Fibroblast of skin of right biceps (primary cell): ENCODE measurements around the gene DEPP1.
A peak's percentile ranks its signal among the peaks of the same experiment; 100 is the strongest.

Experiments
- DNase-seq: peaks from one replicate; pipeline ENCODE4 v3.0.0-alpha.2; 2013

The DEPP1 gene

DNA sequence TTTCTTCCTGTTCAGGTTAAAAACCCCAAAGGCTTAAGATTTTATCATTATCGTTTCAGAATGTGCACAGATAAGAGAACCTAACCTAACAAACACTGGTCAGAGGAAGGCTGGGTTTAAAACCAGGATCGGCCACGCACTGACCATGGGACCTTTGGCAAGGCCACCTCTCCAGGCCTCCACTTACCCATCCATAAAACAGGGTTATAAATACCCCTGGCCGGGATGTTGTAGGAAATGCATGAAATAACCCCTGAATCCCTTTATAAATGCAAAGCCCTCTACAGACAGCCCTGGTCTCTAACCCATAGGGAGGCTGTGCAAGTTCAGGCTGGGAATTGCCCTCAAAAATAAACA is 418 bp downstream of the DEPP1 start:
- DNase-seq = no peak

DNA sequence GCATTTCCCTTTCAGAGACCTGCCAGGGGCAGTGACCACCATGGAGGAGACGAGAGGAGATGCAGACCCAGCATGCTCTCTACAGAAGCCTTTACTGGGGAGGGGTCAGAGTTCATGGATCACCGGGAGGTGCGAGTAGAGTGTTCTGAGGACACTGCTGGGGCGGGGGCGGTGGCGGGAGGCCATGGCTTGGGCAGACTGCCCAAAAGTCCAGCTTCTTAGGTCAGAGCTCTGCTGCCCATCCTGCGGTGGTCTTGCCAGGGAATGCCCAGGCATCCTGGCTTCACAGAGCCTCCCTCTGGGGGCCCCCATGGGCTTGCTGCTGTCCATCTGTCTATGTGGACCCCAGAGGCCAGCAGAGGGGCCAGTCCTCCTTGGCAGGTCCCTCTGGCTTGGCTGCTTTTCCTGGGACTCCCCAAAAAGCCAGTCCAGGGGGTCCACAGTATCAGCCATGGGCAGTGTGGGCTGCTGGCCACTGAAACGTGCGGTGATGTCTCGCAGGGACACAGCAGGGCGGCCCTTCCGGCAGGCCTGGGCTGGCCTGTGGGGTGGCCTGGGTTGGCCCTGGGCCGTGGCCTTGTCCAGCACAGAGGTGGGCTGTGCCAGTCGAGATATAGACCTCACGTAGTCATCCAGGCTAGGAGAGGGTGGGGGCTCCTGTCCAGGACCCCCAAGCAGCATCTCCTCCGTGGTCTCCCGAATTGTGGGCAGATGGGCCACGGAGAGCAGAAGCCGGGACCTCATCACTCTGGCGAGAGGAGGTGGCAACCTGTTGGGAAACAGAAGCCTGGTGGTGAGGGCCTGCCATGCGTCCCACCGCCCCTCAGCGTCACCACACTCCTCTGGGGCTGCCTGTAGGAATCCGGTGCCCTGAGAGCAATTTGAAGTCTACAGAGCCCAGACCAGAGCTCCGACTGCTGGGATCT is 1.1 kb downstream of the DEPP1 start:
- DNase-seq = no peak

DNA sequence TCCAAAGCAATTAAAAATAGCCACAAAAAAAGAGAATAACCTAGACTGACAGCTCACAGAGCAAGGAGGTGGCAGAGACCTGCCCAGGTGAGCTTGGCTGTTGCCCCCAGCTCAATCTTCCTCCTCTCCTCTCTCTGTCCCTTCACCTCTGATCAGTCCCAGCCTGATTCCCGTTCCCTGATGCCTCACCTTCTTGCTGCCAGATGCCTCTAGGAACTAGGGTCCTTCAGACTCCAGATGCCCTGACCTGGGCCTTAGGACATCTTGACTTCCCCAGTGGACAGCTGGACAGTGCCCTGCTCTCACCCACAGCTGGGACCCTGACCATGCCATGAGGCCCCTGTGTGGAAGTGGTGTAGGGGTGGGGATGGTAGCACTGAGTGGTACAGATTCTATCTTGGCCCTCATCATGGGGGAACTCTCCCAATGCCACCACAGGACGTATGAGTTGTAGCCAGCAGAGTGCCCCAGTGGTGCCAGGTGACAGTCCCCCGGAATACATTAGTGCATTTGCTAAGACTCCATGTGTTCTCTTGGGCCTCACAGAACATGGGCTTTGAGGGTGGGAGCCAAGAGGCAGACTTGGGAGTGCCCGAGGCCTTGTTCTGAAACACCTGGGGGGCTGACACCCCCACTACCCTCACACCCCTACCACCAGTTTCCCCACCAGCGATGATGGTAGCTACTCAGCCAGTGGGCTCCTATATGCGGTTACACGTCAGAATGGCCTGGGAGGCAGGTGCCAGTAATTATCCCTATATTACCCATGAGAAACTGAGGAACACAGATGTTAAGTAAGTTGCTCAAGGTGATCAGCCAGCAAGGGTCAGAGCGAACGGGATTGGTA is 2.0 kb downstream of the DEPP1 start:
- no peak for DNase-seq

DNA sequence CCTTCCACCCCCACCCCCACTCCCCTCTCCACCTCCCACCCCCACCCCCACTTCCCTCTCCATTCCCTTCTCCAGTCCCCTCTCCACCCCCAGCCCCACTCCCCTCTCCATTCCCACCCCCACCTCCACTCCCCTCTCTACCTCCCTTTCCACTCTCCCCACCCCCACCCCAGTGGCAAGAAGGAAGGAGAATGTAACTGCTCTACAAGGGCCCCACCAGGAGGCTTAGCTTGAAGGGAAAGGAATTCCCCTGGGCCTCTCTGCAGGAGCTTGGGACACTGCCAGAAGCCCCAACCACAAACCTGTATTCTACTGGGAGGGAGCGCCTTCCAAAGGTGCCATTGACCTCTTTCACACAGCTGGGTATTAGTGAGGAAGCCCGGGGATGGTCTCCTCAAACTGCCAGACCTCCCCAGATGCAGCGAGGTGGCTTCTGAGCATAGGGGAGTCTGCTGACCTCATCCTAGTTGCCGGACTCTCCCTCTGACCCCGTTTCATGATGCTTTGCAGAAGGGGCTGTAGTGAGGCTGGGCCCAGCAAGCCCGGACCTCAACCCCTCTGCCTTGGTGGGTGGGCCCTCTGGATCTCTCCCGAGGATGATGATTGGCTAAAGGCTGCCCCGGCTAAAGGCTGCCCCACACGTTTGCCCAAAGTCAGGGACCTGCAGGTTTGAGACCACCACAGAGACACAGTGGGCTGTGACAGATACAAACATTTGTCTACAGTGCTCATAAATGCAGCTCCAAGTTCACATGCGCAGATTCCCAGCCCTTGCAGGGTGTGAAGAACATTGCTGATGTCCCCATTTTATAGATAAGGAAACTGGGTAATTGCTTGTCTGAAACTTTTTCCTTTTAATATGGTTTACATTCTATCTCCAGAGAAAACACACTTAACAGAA is 2.9 kb downstream of the DEPP1 start:
- DNase-seq = peak; percentile 75

DNA sequence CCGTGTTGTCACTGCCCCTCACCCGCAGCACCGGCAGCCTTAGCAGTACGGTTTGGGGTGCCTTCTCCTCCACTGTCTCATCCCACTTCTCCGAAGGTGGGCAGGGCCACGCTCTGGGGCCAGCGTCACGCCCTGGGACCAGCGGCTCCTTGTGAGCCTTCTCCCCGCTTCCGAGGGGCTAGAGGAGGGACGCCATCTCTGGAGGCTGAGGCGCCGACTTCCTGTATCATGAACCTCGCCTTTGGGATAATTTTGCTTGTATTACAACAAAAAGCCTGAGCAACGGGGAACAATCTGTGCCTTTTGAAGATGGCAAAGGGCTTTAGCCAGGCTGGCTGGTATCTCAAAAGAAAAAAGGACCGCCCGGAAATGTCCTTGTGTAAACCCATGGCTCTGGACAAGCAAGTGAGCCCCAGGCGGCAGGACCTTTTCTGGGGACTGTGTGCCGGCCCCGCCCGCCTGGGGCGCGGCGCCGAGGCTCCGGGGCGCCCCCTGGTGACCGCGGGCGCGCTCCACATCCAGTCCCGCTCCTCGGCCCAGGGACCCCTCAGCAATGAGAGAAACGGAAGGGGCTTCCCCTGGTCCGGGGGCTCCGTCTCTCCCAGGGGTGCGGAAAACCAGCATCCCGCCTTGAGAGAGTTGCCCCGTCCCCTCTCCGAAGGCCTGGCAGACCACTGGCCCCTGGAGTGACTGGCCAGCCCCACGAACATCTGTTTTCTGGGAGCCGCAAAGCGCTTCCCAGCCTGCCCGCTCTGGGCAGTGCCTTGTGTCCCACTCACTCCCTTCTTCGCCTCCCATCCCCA is 3.8 kb downstream of the DEPP1 start:
- DNase-seq = peak; percentile 59

DNA sequence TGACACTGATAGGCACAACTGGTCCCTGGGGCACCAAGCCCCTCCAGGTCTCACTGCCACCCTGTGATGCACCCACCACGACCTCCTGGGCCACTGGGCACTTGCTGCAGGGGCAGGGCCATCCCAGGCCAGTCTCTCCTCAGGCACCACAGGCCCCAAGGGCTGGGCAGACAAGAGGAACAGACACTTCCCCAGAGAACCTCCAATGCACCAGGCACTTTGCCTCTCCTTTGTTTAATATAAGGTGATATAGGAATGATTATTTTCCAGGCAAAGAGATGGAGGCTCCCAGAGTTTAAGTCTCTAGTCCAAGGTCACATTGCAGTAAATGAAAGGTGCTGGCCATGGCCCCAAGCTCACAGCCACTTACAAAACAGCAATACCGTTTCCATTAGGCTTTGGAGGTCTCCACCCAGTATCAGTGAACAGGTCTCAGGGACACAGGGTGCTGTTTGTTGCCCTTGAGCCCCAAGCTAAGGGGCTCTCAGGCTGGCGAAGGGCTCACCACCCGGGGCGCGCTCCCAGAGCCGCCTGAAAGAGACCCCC is 4.5 kb downstream of the DEPP1 start:
- DNase-seq = no peak

DNA sequence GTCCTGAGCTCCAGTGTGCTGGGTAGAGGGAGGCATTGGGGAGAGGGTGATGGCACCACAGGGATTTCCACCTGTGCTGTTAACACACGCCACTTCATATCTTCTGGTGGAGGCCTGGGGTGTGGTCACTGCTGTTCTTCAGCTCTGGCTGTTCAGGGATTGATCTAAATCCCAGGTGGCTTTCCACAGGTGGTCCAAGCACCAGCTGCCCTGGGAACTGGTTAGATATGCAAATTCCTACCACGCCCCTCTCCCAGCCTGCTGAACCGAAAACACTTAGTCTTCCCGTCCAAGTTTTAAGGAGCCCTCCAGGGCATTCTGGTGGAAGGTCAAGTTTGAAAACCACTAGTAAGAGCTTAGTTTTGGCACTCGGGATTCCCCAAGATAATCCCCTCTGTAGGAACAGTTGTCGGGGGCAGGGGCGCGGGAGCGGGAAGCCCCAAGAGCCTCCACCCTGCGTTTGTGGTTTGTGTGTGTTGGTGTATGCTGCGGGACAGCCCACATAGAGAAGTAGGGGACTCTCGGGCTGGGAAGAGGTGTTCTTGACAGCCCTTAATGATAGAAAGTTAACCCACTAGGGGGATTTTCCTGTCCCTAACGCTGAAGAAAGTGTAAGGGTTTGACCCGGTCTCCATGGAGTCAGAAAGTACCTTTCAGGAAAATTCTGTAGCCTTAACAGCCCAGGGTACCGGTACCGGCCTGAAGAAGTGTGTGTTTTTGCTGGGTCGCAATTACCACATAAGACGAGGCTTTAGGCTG is 5.1 kb downstream of the DEPP1 start:
- DNase-seq = no peak

DNA sequence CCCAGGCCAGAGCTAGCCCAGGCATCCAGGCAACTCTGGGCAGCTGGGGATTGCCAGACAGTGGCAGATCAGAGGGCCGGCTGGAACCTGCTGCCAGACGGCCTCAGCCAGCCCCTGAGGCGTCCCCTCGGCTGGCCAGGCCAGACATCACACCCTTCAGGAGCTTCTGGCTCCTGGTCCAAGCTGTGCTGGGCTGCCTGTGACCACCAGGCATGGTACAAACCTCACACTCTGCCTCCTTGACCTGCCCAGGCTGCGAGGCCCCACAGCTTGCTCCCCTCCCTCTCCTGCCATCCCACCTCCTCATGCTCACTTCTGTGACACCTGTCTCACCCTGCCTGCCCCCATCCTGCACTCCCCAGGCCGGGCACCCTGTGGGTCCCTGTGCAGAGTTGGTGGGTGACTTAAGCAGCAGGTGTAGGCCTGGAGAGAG is 5.7 kb downstream of the DEPP1 start:
- no peak for DNase-seq

DNA sequence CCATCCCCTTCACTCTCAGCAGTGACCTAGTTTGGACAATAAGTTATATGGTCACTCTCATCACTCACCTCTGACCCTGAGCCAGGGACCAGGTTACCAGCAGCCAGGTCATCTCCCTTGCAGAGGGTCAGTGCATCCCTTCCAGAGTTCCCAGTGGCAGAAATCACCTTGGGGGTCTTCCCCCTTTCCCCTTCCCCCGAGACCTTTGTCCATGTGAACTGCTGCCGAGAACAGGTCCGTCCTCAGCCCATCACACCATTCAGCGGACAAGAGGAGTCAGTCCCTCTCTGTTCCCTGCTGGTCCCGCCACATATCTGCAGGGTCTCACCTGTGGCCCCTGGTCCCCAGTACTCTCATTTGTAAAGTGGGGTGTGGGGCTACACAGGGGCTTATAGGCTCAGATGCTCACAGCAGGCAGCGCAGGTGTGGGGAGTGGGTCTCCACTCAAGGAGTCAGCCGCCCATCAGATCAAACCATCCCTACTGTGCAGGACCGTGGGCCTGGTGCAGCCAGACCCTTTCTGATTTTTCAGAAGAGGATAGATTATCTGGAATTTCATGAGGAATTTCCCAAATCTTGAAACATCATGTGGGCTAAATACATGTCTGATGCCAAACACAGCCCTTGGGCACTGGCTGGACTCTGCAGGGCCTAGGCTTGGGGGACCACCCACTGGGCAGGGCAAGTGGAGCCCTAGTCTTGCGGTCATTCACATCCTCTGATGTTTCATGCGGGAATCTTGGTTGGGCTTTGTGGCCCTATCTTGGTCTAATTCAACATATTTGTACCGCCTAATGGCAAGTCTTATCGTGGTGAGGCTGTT is 6.5 kb downstream of the DEPP1 start:
- no peak for DNase-seq

DNA sequence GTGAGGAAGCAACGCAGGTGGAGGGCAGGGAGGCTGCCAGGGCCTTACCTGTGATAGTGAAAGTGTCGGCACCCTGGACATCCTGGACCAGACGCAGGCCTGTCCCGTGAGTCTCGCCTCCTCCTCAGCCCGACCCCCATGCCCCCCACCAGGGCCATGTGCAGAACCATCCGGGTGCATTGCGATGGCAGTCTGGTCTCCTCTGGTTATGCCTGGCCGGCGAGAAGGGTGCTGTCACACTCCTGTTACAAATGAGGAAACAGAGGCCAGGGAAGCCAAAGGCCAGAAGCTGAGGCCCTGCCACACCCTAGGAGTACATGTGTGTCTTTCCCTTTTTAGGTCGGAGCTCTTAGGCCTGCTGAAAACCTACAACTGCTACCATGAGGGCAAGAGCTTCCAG is 7.2 kb downstream of the DEPP1 start:
- no peak for DNase-seq

DNA sequence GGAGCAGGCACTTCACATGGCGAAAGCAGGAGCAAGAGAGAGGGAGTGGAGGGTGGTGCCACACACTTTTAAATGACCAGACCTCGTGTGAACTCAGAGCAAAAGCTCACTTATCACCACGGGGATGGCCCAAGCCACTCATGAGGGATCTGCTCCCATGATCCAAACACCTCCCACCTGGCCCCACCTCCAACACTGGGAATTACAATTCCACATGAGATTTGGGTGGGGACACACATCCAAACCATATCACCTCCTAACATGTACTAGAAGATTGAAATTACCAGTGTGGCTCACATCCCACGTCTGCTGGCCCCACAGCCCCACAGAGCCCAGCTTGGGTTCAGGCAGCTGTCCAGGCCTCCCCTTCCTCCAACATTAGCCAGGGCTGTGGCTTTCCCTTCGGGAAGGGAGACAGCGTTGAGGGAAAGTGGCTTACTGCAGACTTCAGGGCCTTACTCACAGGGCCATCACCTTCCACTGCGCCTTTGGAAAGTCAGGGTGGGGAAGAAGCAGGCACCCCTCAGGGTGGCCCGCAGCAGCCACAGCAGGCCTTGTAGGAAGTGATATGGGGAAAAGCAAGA is 7.7 kb downstream of the DEPP1 start:
- no peak for DNase-seq

DNA sequence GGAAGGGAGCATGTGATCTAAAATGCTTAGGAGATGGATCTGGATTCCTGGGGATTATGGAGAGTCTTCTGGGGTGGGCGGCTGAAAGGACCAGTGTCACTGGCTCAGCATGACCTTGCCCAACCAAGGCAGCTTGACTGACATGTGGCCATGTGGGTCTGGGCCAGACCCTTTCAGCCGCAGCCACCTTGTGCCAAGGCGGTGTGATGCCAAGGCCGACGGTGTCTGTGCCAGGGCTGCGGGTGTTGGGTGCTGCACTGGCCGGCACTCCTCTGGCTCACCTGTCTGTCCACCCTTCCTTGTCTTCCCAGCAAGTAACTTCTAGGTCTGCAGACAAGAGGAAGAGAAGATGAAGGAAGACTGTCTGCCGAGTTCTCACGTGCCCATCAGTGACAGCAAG is 8.8 kb downstream of the DEPP1 start:
- no peak for DNase-seq

DNA sequence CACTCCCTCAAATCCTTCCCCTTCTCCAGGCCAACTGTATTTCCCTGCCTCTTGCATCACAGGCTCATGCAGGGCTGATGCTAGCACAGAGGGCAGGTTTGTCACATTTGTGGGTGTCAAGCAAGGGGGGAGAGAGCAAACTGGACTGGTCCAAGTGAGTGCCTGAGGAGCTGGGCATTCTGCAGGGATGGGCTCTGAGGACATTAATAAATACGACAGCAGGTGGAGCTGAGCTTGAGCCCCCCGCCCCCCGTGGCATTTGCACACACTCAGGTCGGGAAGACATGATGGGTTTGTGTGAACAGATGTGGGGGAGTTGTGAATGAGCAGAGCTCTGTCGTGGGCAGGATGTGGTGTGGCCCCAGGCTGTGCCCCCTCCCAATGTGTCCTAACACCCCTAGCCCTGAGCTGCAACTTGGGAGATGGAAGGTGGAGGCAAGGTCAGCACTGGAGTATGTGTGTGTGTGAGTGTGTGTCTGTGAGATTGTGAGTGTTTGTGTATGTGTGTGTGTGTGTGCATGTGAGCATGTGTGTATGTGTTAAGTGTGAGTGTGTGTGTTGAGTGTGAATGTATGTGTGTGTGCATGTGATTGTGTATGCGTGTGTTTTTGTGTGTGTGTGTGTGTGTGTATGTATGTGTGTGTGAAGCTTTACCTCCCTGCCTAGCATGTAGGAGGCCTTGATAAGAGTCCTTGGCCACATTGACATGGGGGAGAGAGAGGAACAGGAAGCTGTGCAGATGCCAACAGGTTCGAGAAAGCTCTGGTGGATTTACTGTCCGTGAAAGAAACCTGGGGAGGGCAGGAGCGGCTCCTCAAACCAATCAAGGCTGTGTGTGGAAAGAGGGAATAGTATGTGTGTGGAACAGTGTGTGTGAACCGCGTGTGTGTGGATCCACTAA is 9.9 kb downstream of the DEPP1 start:
- no peak for DNase-seq

DNA sequence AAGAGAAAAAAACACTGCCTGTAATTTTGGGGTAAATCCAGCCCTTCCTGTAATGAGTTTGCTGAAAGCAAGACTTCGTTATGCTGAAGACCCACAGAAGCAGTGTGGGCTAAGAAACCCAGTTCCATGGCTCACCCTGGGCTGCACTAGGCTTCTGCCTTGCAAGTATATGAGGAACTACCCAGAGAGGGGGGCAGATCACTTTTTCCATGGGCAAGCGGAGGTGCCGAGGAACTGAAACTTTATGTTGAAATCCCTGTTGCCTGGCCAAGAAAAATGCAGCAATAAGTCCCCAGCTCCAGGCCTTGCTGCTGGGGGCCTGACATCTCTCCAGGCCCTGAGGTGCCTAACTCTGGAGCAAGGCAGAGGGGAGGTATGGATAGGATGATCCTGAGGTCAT is 10.5 kb downstream of the DEPP1 start:
- no peak for DNase-seq

DNA sequence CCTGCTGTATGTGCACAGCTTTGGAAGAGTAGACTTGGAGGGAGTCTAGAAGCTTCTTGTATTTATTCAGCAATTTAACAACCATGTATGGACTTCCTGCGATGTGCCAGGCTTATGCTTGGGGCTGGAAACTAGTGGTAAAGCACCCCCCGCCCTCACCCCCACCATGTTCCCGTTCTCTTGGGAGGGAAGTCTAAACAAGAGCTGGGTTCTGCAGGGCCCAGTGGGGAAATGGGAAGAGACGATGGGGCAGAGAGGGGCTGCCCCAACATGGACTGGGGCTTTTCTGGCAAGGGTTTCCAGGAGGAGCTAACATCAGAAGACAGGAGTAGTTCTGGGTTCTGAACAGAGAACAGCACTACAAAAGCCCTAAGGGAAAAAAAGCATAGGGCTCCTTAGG is 11.0 kb downstream of the DEPP1 start:
- DNase-seq = no peak

DNA sequence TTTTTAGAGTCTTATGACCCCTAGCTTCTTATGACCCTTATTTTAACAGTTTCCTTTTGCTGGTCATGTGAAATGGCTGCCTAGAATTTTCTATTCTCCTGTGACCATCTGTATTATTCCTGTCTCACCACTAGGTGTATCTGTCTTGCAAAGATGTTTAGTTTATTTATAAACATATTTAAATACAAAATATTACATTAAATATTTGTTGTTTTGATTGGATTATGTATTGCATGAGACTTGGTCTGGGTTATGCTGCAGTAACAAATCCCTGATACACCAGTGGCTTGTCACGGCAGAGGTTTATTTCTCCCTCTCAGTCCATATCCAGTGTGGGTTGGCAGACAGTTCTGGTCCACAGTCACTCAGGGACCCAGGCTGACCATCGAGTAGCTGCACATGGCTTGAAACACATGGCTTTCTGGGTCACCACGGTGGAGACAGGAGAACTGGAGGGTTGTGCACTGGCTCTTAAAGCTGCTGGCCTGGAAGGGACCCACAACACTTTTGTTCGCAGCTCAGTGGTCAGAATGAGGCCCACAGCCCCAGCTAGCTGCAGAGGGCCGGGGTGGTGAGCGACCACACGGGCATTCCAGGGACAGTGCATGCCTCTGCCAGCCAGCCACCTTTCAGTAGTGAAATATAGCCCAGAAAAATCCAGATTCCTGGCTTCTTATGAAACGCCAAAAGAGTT is 11.6 kb downstream of the DEPP1 start:
- no peak for DNase-seq

DNA sequence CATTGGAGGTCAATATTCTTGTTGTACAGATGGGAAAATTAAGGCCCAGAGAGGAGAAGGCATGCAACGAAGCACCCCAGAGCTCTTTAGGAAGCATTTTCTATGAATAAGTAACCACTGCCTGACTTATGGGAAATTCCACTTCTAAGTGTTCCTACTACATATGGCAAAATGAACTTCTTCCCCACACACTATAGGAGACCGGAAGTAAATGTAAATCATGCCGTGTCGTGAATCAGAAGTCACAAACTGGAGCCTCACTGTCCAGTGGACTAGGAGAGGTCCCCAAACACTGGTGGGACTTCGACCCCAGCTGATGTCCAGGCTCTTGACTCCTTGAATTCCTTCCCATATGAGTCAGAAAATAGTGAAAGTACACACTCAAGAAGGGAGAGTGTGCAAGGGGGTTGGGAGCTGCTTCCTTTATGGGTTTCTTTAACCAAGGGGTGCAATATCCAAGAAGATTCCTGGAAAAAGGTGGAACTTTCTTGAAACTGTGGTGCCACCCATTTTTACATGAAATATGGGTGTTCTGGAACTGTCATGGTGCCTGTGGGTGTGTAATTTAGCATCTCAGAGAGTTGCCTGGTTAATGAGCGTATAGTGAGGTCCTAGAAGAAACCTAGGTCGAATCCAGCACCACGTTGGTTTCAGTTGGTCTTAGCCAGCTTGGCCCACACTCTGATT is 12.3 kb downstream of the DEPP1 start:
- DNase-seq = peak; percentile 15
